ENCODE measurements around the gene CRKL.

The CRKL gene

GRCh38 chr22:20960609-20961008 is 43.4 kb downstream of the CRKL start:
- Histone ChIP-seq H3K79me2 (ENCODE audit: insufficient read depth, low read length) (no peaks in the 10 kb centered on the region), H3K36me3 (ENCODE audit: insufficient read depth, low read length) (no peaks in the 10 kb centered on the region), H2AFZ (ENCODE audit: low read length) (no peak overlapping the region), H3K9me2 (replicated peaks; ENCODE audit: low read depth, low read length) (no peaks in the 10 kb centered on the region), H3K4me1 (ENCODE audit: insufficient read depth, low read length, poor library complexity, severe bottlenecking) (peaks cover under 1% of the 10 kb centered on the region), H3K27me3 (ENCODE audit: insufficient read depth, low read length, poor library complexity, severe bottlenecking) (no peaks in the 10 kb centered on the region), H3K9ac (ENCODE audit: low read depth, low read length, poor library complexity, severe bottlenecking) (no peak overlapping the region), H3K4me3 (ENCODE audit: low read length, poor library complexity, severe bottlenecking) (no peak overlapping the region), H3K4me2 (ENCODE audit: low read depth, low read length, poor library complexity, severe bottlenecking) (no peak overlapping the region), H4K20me1 (ENCODE audit: insufficient read depth, low read length, poor library complexity, severe bottlenecking) (no peaks in the 10 kb centered on the region), H3K9me3 (ENCODE audit: insufficient read depth, low read depth, low read length) (no peaks in the 10 kb centered on the region), H3F3A (ENCODE audit: low read depth) (no peaks in the 10 kb centered on the region)
- TF ChIP-seq CTCF (conservative IDR thresholded peaks at IDR 0.05; ENCODE audit: low read length) = no peak
- TF ChIP-seq EZH2phosphoT487 (IDR thresholded peaks at IDR 0.05; ENCODE audit: borderline replicate concordance) = no peak

- Histone ChIP-seq H3K4me3 (ENCODE audit: low read length, poor library complexity, severe bottlenecking) (no peak overlapping the region), H3K36me3 (ENCODE audit: insufficient read depth, low read length) (no peaks in the 10 kb centered on the region), H3K9me2 (replicated peaks; ENCODE audit: low read depth, low read length) (no peaks in the 10 kb centered on the region), H3K27me3 (ENCODE audit: insufficient read depth, low read length, poor library complexity, severe bottlenecking) (no peaks in the 10 kb centered on the region), H3K79me2 (ENCODE audit: insufficient read depth, low read length) (no peaks in the 10 kb centered on the region), H3K4me1 (ENCODE audit: insufficient read depth, low read length, poor library complexity, severe bottlenecking) (peaks cover 5% of the 10 kb centered on the region), H2AFZ (ENCODE audit: low read length) (no peak overlapping the region), H3F3A (ENCODE audit: low read depth) (no peaks in the 10 kb centered on the region), H3K9me3 (ENCODE audit: insufficient read depth, low read depth, low read length) (no peaks in the 10 kb centered on the region), H3K9ac (ENCODE audit: low read depth, low read length, poor library complexity, severe bottlenecking) (no peak overlapping the region), H3K4me2 (ENCODE audit: low read depth, low read length, poor library complexity, severe bottlenecking) (no peak overlapping the region), H4K20me1 (ENCODE audit: insufficient read depth, low read length, poor library complexity, severe bottlenecking) (no peaks in the 10 kb centered on the region)
- no peak for TF ChIP-seq EZH2phosphoT487 (IDR thresholded peaks at IDR 0.05; ENCODE audit: borderline replicate concordance)
- TF ChIP-seq CTCF (conservative IDR thresholded peaks at IDR 0.05; ENCODE audit: low read length) = no peak
These were observed 45.3 kb downstream of the CRKL start for GRCh38 chr22:20962491-20962945.

- peaks cover 5% of the 10 kb centered on the region for H3K4me1 ChIP-seq (ENCODE audit: insufficient read depth, low read length, poor library complexity, severe bottlenecking)
- no peaks in the 10 kb centered on the region for H3K79me2 ChIP-seq (ENCODE audit: insufficient read depth, low read length)
- H4K20me1 ChIP-seq (ENCODE audit: insufficient read depth, low read length, poor library complexity, severe bottlenecking) = no peaks in the 10 kb centered on the region
- no peaks in the 10 kb centered on the region for H3K9me3 ChIP-seq (ENCODE audit: insufficient read depth, low read depth, low read length)
- H3F3A ChIP-seq (ENCODE audit: low read depth) = no peaks in the 10 kb centered on the region
- H3K9me2 ChIP-seq (replicated peaks; ENCODE audit: low read depth, low read length) = no peaks in the 10 kb centered on the region
- no peaks in the 10 kb centered on the region for H3K27me3 ChIP-seq (ENCODE audit: insufficient read depth, low read length, poor library complexity, severe bottlenecking)
- no peak overlapping the region for H3K9ac ChIP-seq (ENCODE audit: low read depth, low read length, poor library complexity, severe bottlenecking)
- no peak overlapping the region for H3K4me2 ChIP-seq (ENCODE audit: low read depth, low read length, poor library complexity, severe bottlenecking)
- no peak overlapping the region for H3K4me3 ChIP-seq (ENCODE audit: low read length, poor library complexity, severe bottlenecking)
- no peak overlapping the region for H2AFZ ChIP-seq (ENCODE audit: low read length)
- no peaks in the 10 kb centered on the region for H3K36me3 ChIP-seq (ENCODE audit: insufficient read depth, low read length)
- TF ChIP-seq EZH2phosphoT487 (IDR thresholded peaks at IDR 0.05; ENCODE audit: borderline replicate concordance) = no peak
- TF ChIP-seq CTCF (conservative IDR thresholded peaks at IDR 0.05; ENCODE audit: low read length) = no peak
These were observed 46.2 kb downstream of the CRKL start for GRCh38 chr22:20963201-20964052.

Measured in Loucy (cell line).